Nucleus accumbens (tissue), 56 donors: ENCODE results near the gene TCERG1L.

Experiments
- DNase-seq, 56 donors: peaks; one replicate each; lab custom pipeline; 2025; lab: John Stamatoyannopoulos, UW

Gene TCERG1L

DNA sequence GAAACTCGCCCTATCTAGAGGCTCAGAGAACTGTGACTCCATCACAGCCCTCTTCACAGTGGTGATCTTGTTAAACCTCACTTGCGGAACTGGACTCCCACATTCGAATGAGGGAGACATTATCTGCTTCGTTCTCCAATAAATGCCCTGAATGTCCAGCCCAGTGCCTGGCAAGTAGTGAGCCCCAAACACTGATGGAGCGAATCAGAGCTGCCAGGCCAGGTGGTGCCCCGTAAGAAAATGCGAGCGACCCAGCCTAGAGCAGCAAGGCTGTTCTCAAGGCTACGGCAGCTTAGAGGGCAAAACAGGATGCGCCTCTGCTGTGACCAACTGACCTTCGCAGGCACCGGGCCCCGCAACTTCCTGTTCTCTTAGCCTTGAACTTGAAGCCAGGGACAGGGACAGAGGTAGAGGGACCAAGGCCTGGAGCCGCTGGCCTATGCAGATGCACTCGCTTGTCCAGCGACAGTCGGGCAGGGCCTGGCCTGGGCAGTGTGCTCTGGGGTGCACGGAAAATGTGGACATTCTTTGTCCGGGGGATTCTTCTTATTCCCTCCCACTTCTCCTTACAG lies 217.6 kb downstream of the TCERG1L start:
- no peak for DNase-seq

DNA sequence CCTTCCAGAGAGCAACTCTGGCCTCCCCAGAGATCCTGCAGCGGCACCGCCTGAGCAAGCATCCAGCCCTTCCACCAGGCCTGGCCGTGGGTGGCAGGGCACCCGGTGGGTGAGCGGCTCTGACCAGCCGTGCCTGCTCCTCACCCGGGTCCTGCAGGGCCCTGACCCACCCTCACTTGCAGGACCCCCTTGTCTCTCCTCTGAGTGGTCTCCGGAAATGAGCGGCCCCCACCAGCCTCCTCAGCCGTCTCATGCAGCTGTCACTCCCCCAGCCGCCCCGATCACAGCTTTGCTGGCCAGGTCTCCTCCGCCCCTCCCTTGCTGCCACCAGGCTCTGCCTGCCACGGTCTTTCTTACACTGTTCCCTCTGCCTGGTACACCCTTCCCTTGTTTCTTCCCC lies 218.2 kb downstream of the TCERG1L start:
- DNase-seq, result no peak

DNA sequence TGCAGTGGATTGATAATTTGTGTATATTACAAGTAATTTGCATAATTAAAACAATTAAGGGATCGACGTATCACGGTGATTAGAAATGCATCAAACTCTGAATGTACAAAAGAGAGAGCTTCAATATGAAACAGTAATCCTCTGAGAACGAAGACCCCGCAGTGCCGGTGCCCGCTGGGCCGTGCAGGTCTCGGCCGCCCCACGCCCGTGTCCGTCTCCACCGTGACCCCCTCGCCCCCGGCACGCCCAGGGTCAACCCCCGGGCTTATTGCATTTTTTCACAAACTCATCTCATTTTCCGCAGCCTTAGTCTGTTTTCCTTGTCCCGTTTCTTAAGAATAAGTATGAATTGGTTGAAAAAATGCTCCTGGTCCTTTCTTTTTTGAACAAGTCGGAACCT lies 218.6 kb downstream of the TCERG1L start:
- DNase-seq, result no peak

DNA sequence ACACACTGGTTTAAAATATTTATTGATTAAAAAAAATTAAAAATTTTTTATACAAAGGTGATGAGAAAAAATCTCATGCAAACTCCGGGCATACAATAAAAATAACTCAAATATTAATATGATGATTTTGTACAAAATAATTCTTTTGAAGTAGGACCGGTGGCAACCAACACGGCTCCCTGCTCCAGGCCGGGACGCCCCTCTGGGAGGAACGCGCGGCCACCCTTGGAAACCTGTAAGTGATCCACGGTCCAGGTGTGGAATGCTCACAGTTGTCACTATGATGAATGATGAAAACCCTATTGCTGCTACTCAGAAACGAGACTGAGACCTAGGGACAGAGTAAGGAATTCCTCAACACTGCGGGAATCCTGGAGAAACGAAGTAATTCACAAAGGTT lies 219.1 kb downstream of the TCERG1L start:
- DNase-seq, result no peak

DNA sequence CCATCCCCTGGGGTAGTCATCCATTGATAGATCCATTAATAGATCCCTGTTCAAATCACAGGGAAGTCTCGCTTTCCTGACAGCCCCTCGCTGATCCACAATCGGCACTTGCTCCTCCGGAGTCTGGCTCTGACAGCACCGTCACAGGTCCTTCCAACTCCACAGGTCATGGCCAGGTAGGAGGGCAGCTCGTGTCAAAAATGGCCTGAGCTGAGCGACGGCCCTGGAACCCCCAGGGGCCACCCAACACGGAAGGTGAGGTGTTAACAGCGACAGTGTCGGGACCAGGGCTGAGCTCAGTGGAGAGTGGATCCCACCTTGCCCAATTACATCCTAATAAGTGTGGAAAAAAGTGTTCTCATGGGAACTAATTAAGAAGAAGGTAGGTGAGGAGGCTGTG lies 219.8 kb downstream of the TCERG1L start:
- DNase-seq, result no peak

DNA sequence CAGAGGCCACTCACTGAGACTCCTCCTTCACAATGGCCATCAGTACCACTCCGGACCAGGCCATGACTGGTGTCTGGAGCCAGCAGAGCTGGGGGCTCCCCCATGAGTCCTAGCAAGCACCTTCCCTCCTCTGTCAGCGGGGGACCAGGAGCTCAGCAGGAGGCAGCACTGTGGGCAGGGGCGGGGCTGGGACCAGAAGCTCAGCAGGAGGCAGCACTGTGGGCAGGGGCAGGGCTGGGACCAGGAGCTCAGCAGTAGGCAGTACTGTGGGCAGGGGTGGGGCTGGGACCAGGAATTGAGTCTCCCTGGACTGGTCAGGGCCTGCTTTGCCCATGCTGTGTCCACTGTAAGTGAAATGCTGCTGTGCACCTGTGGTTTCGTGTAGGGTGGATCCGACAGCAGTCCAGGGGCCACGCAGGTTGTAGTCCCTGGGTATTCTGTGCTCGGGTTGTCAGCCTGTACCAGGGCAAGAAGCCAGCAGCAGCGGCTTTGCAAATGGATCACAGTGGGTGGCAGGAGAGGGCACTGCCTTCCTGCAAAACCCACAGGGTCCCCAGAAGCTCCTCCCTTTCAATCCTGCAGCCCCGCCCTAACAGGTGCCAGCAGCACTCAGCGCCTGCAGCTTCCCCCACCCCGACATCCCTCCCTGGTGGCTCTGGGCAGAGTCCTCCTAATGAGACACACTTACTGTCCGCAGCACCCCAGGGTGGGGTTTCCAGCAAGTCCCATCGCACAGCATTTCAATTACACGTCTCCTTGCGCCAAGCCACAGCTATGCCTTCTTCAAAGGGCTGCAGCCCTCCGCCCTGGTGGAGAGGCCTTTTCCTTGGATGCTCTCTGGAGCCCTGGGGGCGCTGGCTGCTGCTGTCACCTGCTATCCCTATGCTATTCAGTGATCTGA lies 220.5 kb downstream of the TCERG1L start:
- no peak for DNase-seq

DNA sequence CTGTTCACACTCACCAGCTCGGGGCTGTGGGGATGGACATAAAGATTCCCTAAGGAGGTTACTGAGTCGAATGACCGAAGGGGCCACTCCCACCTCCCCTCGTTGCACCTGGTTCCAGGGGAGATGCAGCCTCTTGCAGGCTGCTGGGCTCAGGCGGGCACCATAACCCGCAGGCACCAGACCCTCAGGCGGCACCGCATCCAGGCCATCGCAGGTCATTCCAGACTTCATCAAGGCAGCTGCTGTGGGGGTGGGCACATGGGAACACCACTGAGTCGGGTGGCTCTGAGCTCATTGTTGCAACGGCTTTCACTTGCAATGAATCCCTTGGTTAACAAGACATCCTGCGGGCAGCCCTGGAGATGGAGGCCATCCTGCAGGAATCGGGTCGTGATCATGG lies 221.7 kb downstream of the TCERG1L start:
- DNase-seq, result no peak

DNA sequence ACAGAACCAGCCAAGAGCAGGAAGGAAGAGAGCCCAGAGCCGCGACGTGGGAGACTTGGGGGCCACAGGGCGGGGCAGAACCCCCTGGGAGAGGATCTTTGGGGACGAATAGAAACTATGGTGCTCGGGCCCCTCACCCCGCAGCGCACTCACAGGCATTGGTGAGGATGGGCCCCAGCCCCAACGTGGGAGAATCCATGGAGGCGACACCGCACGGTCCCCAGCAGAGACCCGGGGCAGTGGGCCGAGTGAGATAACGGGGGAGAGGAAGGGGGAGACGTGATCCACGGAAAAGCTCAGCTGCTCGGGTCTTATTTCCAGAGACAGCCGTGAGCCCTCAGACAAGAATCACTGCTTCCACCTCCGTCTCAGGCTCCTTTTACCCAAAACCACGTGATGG lies 222.4 kb downstream of the TCERG1L start:
- DNase-seq, result no peak

DNA sequence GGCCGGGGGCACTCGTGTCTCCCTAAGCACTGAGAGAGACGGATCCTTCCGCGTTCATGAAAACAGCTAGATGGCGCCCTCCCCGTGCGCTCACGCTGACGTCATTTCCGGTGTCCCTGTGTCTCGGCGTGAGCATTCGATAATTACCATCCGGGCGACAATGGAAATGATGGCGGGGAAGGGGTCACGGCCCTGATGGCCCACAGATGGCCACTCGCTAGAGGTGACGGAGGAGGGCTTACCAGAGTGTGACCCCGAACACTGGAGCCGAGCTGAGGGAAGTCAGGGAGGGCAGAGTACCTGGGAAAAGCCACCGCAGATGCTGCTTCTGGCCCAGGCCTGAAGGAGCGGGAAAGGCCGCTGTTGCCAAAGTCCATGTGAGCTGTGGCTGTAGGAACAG lies 222.9 kb downstream of the TCERG1L start:
- DNase-seq, result no peak

DNA sequence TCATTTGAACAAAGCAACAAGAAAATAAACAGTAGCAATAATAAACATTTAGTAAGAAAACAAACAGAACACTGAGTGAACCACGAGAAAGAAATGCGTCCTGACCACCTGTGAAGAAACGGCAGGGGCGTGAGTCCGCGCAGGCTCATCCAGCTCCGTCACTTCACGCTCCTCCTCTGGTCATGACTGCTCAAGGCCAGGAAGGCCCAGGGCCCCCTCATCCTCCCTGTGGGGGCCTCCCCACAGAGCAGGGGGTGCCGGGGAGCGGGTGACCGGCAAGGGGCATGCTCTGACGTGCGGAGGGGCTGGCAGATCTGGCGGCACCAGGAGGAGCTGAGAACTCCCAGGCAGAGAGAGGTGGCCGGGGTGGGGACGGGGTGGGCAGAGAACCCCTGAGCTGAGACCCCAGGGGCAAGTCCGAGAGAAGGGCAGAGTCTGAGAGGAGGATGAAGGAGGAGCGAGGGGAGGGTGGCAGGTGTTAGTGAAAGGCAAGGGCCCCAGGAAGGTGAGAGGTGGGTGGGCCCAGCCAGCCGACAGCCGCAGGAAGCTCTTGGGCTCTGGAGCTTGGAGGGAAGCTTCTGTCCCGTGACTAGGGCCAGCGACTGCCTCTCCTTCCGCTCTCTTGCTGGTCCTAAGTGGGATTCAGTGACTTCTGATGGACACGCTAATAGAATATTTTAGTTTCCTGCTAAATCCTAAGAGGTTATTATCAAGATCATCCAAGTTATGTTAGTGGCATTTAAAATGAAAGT lies 223.9 kb downstream of the TCERG1L start:
- no peak for DNase-seq

DNA sequence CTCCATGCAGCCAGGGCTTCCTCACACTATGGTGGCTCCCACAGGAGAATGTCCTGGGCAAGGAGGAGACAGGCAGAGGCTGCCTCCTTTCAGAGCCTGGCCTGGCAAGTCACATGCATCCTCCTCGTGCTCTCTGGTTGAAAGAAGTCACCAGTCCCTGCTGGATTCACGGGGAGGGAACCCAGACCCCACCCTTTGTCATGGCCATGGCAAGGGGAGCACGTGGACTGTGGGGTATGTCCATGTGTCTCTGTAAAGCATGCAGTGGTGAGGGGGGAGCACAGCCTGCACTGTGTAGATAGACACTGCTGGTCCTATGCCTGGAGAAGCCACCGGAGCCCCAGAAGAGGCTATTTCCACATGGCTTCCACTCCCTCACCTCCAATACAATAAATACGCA lies 225.0 kb downstream of the TCERG1L start:
- DNase-seq, result no peak

DNA sequence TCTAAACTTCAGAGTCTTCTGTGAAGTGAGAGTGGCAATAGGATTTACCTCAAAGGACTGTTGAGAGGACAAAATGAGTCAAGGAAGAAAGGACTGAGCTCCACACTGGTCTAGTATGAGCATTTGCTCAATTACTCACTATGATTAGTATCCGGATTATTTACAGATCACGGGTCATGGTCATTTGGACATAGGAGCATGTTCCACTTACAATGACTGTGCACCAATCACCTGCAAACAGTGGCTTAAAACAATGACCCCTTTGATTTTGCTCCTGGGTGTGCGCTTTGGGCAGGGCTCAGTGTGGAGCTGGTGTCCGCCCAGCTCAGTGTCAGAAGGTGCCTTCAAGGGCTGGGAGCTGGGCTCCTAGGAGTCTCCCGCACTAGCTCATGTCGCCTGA lies 225.4 kb downstream of the TCERG1L start:
- no peak for DNase-seq

DNA sequence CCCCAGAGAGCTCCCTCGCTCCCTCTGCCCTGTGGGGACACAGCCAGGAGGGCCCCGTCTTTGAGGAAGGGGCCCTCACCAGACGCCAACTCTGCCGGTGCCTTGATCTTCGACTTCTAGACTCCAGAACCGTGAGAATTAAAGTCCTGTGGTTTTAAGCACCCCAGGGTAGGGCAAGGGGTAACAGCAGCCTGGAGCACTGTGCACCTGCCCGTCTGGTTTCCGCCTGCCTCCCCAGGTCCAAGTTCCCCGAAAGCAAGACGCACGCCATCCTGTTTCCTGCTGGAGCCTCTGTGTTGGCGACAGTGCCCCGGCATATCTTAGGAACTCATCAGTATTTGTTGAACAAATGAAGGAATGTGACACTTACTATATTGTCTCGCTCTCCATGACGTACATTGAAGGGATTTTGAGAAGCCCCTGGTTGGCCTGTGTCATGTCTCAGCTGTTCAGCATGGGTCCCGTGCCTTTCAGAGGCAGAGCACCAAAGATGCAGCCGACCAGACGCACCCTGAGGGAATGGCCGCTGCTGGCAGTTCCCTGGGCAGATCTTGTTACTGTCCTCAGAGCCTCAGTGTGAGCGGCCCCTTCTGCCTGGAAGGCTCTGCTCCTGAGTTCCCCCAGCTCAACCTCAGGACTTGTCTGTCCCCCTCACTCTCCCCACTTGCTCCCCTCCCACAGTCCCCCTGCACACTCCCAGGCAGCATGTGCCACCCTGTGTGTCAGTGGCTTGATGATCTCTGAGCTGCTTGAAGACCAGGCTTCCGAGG lies 226.2 kb downstream of the TCERG1L start:
- DNase-seq, result no peak

DNA sequence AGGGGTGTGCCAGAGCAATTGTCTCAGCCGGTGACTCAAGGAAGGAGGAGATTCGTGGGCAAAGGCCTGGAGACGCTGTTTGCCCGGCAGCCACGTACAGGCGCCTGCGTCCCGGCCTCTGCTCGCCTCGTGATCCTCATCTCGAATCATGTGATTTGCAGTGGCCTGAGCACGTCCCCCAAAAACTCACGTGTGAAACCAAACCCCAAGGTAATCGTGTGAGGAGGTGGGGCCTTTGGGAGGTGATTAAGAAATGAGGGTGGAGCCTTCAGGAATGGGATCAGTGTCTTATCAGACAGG lies 226.8 kb downstream of the TCERG1L start:
- DNase-seq, result no peak

DNA sequence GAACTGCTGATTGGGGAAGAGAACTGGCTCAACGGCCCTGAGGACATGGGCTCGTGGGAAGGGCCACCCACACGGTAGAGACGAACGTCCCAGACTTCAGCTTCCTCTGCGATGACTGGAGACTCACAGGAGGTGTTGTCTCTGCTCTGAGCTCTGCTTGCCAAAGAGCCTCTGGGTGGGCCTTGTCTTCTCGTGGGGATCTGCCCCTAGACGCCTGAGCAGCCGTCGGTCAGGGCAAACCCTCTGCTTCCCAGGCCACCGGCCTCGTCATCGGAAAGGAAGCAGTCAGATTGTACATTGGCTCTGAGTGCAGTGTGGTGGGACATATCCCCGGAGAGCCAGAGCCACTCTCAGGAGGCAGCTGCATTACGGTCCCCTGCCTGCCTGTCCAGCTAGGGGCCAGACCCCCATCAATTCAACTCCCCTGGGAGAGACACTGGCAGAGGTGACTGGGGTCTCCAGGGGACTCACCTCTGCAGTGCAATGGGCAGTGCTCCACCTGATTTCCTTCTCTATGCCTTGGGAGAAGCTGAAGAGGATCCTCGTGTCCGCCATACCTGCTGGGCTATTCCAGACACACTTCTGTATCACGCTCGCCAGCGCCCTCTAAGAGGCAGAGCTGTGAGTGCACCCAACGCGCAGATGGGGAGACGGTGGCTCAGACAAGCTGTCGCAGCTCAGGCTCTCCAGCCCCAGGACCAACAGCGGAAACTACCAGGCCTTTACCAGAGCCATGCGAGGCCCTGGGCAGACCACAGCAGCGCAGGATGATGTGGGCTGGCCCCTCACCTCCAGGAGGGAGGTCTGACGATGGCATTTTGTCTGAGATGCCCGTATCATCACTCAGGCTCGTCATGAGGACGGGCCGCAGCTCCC lies 227.4 kb downstream of the TCERG1L start:
- no peak for DNase-seq

DNA sequence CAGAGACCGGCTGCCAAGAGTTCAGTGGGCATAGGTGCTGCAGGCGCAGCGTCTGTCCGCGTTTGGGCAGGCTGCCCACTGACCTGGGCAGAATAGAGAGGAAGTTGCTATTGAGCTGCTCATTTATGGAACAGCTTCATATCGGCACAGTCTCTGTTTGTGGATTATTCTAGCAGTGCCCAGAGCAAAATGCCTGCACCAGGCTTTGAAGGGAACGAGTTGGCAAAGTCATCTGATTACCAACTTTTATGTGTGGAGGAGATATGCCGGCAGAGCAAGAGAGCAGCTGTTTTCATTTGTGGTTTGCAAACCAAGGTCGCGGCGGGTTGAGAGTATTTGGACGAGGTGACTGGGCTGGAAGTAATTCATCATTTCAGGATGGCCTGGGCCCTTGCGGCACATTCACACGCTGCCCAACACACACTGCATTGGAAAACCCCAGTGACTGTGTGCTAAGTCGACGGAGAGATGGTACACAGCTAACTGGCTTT lies 228.5 kb downstream of the TCERG1L start:
- no peak for DNase-seq

DNA sequence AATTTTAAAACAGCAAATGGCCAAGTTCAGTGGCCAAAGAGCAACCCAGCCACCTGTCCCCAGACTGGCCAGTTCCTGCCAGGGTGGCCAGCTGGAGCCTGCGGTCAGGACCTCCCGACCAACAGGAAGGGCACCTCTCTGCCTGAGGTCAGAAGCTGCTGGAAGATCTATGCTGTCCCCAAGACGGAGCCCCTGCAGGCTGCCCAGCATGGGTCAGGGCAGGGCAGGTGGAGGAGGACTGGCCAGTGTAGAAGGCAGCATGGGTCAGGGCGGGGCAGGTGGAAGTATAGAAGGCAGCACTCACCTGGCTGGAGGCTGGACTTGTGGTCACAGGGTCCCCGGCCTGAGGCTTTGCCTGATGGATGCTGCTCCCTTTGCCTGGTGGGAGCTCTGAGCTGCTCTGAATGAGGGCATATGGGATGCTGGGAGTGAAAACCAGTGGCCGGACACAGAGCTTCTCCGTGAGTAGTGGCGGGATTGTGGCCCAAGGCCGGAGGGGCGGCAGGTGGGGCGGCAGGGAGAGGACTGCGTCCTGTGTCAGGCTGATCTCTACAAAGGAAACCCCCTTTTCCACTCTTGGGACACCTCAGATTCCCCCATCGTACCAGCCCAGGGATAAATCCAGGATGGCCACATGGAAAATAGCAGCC lies 229.2 kb downstream of the TCERG1L start:
- no peak for DNase-seq

DNA sequence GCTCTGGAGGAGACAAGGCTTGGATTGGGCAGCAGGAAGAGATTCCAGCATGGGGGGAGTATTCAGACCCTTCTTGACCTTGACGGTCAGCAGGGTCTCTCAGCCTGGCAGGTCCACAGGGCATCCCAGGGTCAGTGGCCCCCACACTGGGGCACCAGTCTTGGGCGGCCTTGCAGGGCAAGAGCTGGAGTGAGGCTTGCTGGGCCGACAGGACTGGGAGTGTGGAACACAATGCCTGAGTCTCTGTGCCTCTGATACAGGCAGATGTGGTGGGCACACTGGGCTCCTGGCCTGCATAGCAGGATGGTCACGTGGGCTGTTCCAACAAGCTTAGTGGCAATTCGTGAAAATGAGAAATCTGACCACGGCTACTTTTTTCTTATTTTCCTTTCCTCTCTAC lies 229.7 kb downstream of the TCERG1L start:
- no peak for DNase-seq

DNA sequence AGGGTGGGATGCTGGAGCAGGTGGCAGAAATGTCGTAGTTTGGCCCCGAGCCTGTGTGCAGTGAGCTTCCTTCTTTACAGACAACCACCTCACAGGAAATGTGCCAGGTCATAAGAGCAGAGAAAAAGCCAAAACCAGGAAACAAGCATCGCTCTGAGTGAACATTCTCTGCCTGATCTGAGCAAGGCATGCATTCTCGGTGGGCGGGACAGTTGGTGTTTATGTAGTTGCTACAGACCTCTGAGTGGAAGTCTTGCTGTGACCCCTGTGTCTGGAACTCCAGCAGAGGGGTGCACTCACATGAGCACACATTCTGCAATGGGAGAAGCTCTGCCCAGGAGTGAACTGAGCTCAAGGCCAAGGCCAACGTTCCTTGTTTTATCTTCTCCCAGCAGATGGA lies 230.1 kb downstream of the TCERG1L start:
- DNase-seq, result no peak
